HG03571 (cell line): ENCODE measurements around the gene GNG4.
"Not testable (repeated sequence)": the region's sequence is repeated elsewhere in the genome, so short reads cannot be mapped to it uniquely, and the experiment has no call there.

Experiments
- ATAC-seq: cut with Tn5 transposase; IDR thresholded peaks from one replicate; pipeline ENCODE4 v1.9.1; 2021; ENCODE audit not compliant: unreplicated experiment

Gene GNG4

DNA sequence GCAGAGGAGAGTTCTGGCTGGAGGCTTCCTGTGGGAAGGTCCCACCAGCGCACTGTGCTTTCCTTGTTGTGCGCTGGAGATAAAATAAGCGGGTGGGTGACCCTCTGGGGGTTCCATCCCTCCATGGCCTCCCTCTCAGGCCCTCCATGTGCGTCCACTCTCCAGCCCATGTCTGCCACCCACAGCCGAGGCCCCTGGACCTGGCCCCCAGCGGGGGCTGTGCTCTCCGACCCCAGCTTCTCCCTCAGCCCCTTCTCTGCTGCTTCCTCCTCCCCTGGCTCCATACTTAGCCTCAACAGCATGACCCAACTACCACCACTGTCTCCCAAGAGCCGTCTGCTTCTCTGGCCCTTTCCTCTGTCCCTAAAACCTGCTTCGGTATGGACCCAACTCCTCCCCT, 61.4 kb downstream of the GNG4 start:
- no peak for ATAC-seq

DNA sequence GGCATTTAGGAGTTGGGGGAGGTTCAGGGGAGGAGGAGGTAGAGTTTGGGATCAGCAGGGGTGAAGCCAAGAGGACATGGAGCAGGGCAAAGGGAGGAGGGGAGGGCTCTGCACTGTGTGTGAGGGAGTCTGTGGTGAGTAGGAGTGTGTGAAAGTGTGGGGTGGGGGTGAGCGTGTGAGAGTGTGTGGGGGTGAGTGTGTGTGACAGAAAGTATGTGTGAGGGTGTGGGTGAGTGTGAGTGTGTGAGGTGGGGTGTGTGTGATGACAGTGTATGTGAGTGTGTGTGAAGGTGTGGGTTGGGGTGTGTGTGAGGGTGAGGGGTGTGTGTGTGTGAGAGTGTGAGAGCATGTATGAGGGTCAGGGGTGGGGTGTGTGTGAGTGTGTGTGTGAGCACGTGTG, 62.6 kb downstream of the GNG4 start:
- ATAC-seq = no peak

DNA sequence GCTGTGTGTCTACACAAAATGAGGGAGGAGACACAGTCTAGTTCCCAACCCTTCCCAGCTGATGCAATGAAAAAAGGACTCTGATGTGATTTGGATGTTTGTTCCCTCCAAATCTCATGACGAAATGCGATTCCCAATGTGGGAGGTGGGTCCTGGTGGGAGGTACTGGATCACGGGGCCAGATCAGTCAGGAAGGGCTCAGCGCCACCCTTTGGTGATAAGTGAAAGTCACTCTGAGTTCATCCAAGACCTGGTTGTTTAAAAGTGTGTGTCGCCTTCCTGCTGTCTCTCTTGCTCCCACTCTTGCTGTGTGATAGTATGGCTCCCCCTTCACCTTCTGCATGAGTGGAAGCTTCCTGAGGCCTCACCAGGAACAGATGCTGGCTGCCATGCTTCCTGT, 63.2 kb downstream of the GNG4 start:
- ATAC-seq = no peak

DNA sequence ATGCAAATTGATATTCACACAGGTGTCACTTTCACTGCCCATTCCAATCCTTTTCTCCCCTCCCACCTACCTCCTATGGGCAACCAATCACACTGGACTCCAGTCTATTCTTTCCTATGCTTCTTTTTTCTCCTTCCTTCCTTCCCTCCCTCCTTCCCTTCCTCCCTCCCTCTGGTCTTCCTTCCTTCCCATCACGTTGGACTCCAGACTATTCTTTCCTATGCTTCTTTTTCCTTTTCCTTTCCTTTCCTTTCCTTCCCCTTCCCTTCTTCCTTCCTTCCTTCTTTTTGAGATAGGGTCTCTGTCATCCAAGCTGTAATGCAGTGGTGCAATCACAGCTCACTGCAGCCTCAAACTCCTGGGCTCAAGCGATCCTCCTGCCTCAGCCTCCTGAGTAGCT, 64.6 kb downstream of the GNG4 start:
- ATAC-seq = no peak

DNA sequence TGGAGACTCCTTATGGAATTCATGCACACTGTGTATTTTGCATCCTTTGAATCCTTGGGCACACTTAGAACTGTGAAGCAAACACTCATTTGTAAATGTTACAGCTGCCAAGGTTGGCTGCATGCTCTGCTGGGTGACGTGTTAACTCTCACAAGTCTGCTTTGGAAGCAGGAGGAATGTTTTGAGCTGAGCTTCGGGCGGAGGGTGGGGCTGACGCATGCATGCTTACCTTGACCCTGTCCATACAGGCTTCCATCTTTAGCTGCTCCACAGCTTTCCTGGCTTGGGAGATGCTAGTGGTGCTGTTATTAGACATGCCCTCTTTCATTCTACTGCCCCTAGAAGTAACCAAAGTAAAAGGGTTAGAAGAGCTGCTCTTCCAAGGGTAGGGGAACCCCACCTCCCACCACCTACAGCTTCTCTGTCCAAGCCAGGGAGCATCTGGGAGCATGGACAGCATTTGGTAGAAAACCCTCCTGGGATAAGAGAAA, 66.0 kb downstream of the GNG4 start:
- no peak for ATAC-seq

DNA sequence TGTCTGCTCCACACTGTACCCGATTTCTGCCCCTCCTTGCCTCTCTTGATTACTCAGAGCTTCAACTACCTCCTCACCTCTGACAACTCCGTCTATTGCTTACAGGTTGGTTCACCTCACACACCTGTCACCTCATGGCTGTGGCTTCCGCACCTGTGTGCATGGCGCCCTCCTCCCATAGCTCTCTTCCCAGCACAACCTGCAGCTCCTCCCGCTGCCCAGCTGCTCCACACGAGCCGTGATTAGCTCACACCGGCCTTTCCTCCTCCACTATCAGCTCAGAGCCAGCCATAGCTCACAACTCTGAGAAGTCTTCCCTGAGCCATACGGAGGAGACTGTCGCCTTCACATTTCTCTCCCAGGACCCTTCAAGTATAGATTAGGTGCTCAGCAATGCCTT, 67.5 kb downstream of the GNG4 start:
- ATAC-seq = no peak

DNA sequence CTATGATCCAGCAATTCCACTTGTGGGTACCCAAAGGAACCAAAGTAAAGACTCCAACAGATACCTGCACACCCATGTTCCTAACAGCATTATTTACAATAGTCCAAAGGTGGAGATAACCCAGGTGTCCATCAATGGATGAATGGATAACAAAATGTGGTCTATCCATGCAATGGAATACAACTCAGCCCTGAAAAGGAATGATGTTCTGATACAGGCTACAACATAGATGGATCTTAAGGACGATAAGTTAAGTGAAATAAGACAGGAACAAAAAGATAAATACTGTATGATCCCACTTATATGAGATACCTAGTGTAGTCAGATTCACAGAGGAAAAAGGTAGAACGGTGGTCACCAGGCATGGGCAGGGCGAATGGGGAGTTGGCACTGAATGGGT, 69.7 kb downstream of the GNG4 start:
- no peak for ATAC-seq

DNA sequence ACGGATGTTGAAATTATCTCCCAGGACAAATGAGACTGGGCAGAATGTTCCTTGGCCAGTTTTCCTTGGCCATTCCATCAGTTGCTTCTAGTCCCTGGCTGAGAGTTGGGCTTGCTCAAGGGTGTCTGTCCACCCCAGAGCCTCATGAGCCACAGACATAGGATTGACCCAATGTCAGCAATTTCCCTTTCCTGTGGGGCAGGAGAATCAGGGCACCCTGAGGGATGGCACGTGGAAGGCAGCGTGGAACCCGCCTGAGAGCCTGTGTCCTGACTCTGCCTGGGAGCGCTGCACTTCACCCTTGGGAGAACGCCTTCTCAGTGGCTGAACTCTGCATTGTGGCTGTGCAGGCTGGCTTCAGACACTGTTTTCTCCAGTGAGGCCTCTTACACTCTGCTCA, 74.0 kb downstream of the GNG4 start:
- ATAC-seq = no peak

DNA sequence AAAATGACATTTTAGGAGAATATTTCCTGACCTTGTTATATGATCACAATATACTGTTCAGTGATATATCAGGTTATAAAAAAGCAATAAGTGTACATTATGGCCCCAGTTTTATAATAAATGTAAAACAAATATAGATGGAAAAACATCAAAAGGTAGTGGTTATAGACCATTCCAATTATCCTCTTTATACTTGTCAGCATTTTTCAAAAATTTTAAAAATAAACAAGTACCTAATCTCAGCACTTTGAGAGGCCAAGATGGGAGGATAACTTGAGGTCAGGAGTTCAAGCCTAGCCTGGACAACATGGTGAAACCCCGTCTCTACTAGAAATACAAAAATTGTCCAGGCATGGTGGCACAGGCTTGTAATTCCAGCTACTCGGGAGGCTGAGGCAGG, 75.7 kb downstream of the GNG4 start:
- no peak for ATAC-seq

DNA sequence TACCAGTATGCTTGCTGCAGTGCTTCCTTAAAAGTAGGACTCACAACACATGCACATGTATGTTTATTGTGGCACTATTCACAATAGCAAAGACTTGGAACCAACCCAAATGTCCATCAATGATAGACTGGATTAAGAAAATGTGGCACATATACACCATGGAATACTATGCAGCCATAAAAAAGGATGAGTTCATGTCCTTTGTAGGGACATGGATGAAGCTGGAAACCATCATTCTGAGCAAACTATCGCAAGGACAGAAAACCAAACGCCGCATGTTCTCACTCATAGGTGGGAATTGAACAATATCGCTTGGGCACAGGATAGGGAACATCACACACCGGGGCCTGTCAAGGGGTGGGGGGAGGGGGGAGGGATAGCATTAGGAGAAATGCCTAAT, 76.6 kb downstream of the GNG4 start:
- not testable (repeated sequence) for ATAC-seq

DNA sequence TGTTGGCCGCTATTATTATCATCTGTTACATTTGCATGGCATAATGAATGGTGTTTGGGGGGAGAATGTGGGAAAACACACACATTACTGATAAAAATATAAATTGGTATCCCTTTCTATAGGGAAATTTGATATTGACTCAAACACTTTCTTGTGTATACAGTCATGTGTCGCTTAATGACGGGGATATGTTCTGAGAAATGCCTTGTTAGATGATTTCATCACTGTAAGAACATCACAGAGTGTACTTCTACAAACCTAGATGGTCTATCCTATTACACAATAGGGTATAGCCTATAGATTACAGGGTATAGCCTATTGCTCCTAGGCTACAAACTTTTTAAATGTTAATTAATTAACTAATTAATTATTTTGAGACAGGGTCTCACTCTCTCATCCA, 78.1 kb downstream of the GNG4 start:
- ATAC-seq = no peak

DNA sequence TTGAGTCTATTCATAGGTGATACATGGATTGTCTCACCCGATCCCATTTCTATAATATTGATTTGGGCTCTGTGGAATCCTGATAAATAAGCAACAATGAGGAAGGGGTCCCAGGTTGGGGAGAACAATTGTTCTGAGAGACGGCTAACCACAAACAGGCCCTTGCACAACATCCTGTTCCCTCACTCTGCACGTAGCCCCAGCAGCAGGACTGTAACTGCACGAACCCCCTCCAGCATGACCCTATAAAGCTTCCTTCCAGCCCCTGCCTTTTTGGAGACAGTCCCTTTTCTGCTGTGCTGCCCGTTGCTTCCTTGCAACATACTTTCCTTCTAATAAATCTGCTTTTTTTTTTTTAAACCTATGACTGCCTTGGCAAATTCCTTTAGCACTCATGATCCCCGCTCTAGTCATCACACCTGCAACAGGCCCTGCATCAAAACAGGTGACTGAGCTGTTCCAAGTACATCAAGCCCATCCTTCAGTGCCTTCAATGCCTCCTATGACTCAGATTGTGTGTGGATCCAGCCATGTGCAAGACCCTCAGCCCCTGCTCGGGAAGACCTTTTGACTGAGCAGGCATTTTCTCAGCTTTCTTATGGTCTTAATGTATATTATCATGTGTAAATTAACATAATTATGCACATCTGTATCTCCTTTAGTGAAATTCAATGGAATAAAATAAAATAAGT, 81.6 kb downstream of the GNG4 start:
- no peak for ATAC-seq

DNA sequence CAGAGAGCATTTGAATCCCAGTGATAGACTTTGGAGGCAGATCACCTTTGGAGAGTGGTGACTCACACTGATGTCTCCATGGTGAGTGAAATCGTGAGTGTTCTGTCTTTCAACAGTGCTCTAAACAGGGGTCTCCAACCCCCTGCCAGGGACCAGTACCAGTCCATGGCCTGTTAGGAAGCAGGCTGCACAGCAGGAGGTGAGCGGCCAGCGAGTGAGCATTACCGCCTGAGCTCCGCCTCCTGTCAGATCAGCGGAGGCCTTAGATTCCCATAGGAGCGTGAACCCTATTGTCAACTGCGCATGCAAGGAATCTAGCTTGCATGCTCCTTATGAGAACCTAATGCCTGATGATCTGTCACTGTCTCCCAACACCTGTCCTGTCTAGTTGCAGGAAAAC, 83.5 kb downstream of the GNG4 start:
- no peak for ATAC-seq

DNA sequence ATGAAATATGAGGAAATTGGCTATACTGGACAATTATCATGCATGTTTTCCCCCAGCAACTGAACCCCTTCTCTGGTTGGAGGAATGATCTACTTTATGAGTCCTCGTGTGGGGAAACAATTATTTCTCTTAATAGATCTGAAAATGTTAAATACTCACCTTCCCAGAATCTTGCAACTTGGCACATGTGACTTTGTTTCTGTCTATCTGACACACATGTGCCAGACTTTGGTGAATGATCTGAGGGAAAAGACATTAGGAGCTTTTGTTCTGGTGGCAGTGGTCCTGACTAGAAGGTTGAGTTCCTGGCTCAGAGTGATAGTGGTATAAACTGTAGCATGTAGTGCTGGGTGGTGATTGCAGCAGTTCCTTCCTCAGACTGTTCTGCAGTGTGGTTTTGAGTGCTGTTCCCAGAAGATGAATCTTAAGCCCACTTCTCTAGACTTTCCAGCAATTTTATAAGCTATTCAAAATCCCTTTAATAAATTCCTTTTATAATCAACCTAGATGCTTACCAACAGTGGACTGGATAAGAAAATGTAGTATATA, 86.0 kb downstream of the GNG4 start:
- ATAC-seq = no peak

DNA sequence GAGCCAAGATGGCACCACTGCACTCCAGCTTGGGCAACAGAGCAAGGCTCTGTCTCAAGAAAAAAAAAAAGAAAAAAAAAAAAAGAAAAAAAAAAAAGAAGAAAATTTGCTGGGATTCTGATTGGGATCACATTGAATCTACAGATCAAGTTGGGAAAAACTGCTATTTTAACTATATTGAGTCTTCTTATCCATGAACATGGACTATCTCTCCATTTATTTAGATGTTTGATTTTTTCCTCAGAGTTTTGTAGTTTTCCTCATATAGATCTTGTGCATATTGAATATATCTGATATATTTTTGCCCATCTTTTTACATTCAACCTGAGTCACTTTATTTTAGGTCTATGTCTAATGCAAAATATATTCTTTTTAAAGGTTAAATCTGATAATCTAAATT, 87.0 kb downstream of the GNG4 start:
- ATAC-seq = no peak

DNA sequence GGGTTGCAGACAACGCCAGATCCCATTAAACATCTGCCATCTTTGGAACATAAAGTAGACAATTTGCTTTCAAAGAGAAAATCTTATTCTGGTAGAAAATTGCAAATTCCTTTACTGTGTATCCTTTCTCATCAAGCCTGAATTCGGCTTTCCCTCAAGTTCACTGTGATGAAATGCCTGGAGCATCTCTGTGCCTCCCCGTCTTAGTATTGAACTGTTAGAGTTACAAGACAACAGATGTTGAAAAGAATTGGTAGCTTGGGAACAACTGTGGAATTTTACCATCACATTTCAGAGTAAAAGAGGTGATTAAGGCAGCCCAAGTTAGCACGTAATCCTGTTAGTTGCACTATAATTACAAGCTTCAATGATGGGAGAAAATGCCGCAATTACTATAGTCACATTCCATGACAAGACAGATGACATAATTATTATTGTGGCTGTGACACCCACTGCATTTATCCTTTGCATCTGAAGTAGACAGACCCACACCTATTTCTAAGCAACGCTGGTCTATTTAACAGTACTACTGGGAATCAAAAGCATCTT, 90.9 kb downstream of the GNG4 start:
- ATAC-seq = no peak

DNA sequence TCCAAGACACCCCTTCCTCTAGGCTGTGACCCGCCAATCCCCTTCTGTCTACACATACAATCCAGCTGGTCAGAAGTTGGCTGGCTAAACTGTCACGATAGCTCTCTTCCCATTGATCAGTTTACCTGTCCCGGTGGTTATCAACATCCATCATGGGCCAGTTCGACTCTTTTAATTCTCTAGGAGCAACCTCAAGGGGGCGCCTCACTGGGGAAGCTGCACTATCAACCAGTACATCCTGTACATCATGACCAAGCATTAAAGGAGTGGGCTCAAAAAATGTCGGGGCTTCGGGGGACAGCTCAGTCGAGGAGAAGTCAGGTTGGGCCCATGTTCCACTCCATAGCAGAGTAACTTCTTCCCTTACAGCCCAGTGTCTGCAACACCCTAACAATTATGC, 92.1 kb downstream of the GNG4 start:
- no peak for ATAC-seq

DNA sequence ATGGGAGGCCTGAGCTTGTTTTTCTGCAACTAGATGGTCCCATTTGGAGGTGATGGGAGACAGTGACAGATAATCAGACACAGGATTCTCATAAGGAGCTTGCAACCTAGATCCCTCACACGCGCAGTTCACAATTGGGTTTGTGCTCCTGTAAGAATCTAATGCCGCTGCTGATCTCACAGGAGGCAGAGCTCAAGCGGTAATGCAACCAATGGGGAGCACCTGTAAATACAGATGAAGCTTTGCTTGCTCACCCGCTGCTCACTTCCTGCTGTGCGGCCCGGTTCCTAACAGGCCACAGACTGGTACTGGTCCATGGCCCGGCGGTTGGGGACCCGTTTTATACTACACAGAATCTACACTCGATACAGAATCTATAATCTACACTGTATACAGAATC, 92.8 kb downstream of the GNG4 start:
- ATAC-seq = no peak

DNA sequence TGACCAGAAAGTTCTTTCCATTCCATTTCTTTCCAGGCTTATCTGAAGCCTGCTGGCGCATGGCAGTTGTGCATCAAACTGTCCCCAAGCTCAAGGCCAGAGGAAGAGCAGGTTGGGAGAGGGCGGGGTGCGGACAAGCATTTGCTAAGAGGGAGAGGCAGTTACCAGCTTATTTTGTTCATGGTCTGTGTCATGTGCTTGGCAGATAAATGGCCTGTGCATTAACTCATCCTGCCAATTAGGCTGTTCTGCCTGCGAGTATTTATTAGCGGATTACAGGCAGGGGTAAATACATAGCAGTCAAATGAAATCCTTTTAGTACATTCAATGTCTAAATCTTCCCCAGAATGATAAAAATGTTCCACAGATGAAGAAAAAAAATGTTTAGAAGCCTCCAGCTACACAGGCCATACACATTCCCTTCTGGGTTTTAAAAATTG, 96.5 kb downstream of the GNG4 start:
- no peak for ATAC-seq

DNA sequence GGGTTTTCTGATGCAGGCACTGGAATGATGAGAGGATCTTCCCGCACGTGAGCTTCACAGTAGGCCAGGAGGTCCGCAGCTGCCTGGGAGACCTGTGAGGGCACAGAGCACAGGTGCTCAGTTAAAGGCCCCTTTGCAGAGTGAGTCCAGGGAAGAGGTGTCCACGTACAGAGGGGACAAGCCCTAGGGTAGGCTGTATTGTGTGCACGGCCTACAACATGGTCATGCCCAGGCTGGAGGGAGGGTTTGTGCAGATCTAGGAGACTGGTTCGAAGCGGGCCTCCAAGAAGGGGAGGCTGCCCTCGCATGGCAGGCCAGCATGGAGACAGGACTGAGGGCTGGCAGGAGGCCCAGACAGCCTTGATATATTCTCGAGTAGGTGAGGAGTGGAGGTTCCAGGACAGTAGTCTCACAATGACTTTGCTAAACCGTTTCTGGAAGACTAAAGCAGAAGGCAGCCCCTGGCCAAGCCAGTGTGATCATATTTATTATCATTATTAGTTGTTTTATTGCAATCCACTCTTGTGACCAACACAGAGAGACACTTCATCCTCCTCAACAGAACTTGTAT, 97.4 kb downstream of the GNG4 start:
- no peak for ATAC-seq

DNA sequence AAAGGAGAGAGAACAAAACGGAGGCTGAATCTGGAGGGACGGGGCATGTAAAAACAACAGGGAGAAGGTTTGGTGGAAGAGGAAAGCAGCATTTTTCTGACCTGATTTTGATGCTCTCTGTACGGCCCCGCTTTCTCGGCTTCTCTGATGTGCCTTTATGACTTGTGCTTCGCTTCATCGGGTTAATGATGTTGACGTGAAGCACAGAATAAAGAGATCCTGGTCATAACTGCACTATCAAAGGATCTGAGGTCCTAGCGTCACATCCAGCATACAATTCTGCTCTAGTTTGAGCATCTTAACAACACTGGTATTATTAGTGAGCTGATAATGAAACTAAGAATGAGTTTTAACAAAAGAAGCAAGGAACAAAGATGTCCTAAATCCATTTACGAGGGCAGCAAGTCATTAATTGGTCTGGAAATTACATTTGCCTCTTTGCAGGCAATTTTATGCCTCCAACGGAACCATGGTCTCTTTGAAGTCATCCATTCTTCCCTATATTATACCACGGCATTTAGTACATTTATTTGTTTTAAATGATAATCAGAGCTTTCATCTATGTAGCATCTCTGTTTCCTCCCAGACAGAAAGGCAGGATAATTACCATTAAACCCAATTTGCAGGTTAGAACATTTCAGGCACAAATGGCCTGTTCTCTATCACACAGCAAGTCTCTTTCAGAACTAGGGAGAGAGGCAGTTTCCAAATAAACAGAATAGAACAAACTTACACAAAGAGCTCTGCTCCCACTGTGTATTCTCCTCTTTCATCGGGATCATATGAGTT, 100.0 kb downstream of the GNG4 start:
- ATAC-seq = no peak
